GM12878 (cell line): ENCODE data around the gene KRTAP5-7. TPM values are rescaled to one million over a fixed set of nuclear protein-coding genes. Genes with fewer than 3 reads are reported as not detected.

ENCODE experiments used
- ATAC-seq: fragments of 200-7000 bp; cut with Tn5 transposase; 3 replicates; pipeline ENCODE4 v1.9.1; 2020; ENCODE audit warnings: mild to moderate bottlenecking, moderate library complexity
- BruUV-seq: library from RNA; stranded (reverse); fragments of 400-500 nt; replicated peaks from 2 replicates; lab custom pipeline; 2021; lab: Mats Ljungman, UMichigan
- CTCF ChIA-PET: fragments of 300-600 bp; sonication (Branson Sonifier 250); formaldehyde crosslinking; extraction: SDS; loops from one replicate; lab custom pipeline; 2021; ENCODE audit warnings: inconsistent platforms; lab: Yijun Ruan, JAX
- POLR2A ChIA-PET: fragments of 350-600 bp; formaldehyde crosslinking; extraction: SDS; loops from one replicate; lab custom pipeline; 2021; ENCODE audit warnings: inconsistent platforms; lab: Charles Lee
- RAD21 ChIA-PET: fragments of 300-600 bp; sonication (Branson Sonifier 250); formaldehyde crosslinking; loops from one replicate; lab custom pipeline; 2023; ENCODE audit warnings: antibody characterized with exemption; ENCODE audit not compliant: unreplicated experiment; lab: Charles Lee
- SMC1A ChIA-PET: fragments of 300-600 bp; sonication (Branson Sonifier 250); formaldehyde crosslinking; loops from one replicate; lab custom pipeline; 2023; ENCODE audit not compliant: unreplicated experiment, uncharacterized antibody; lab: Charles Lee
- DNase-seq: peaks from one replicate; pipeline ENCODE4 v3.0.0-alpha.2; 2011; ENCODE audit warnings: low read depth, low spot score
- FAIRE-seq: peaks from 3 replicates; lab custom pipeline; 2011; peaks lifted over from hg19 to GRCh38; lab: Jason Lieb, UNC
- H2AFZ ChIP-seq: 2 replicates; pipeline ENCODE4 v1.6.0; 2011; ENCODE audit warnings: low read depth, low read length, control low read depth; ENCODE audit not compliant: control insufficient read depth
- H3K27ac ChIP-seq: 2 replicates; pipeline ENCODE4 v1.5.1; 2011; ENCODE audit warnings: control low read depth; ENCODE audit not compliant: control insufficient read depth, insufficient read depth
- H3K27me3 ChIP-seq, 2 experiments: replicated peaks in 1 of 2; 2 replicates each; pipeline versions ENCODE4 v1.6.0 to v1.6.1; 2011; ENCODE audit warnings: low read length in 1 of 2; ENCODE audit not compliant: control insufficient read depth in 2 of 2, insufficient read depth in 2 of 2
- H3K36me3 ChIP-seq, 2 experiments: 2 replicates each; pipeline ENCODE4 v1.5.1; 2011; ENCODE audit warnings: low read length in 1 of 2; ENCODE audit not compliant: control insufficient read depth in 2 of 2, insufficient read depth in 2 of 2
- H3K4me1 ChIP-seq: 2 replicates; pipeline ENCODE4 v1.6.1; 2011; ENCODE audit warnings: mild to moderate bottlenecking, low read length, moderate library complexity, mixed read lengths; ENCODE audit not compliant: control insufficient read depth, insufficient read depth
- H3K4me2 ChIP-seq: 2 replicates; pipeline ENCODE4 v1.6.0; 2011; ENCODE audit warnings: control low read depth; ENCODE audit not compliant: control insufficient read depth, insufficient read depth
- H3K4me3 ChIP-seq: fragments of 200-600 bp; sonication (generic); 2 replicates; pipeline ENCODE4 v1.5.1; 2016
- H3K79me2 ChIP-seq: 2 replicates; pipeline ENCODE4 v1.6.0; 2011; ENCODE audit warnings: low read length; ENCODE audit not compliant: control insufficient read depth, insufficient read depth
- H3K9ac ChIP-seq: 2 replicates; pipeline ENCODE4 v1.8.0; 2011; ENCODE audit warnings: low read length, control low read depth, mixed read lengths; ENCODE audit not compliant: control insufficient read depth, insufficient read depth
- H3K9me3 ChIP-seq: replicated peaks from 3 replicates; pipeline ENCODE4 v1.5.1; 2011; ENCODE audit warnings: mild to moderate bottlenecking, low read length; ENCODE audit not compliant: control insufficient read depth, insufficient read depth
- H4K20me1 ChIP-seq: 2 replicates; pipeline ENCODE4 v1.6.0; 2011; ENCODE audit not compliant: control insufficient read depth, insufficient read depth
- BCLAF1 ChIP-seq: fragments of 450-650 bp; IDR thresholded peaks from 2 replicates; pipeline ENCODE4 v1.6.1; 2017; ENCODE audit warnings: antibody characterized with exemption, mild to moderate bottlenecking, moderate library complexity
- BMI1 ChIP-seq: fragments of 450-650 bp; IDR thresholded peaks from 2 replicates; pipeline ENCODE4 v1.6.1; 2016; ENCODE audit warnings: mild to moderate bottlenecking, moderate library complexity, borderline replicate concordance
- CREB1 ChIP-seq: IDR thresholded peaks from 2 replicates; pipeline ENCODE4 v1.6.1; 2012; ENCODE audit warnings: low read depth, mild to moderate bottlenecking, inconsistent platforms
- ELK1 ChIP-seq: IDR thresholded peaks from 2 replicates; pipeline ENCODE4 v1.6.1; 2012; ENCODE audit warnings: low read depth, low read length, improper control_type of control experiment
- MAX ChIP-seq: IDR thresholded peaks from 2 replicates; pipeline ENCODE4 v1.6.1; 2012; ENCODE audit warnings: low read depth, low read length, improper control_type of control experiment
- NR2C2 ChIP-seq: IDR thresholded peaks from 2 replicates; pipeline ENCODE4 v1.6.1; 2011; ENCODE audit warnings: borderline replicate concordance, low read depth; ENCODE audit not compliant: control insufficient read depth, insufficient read length
- RFX5 ChIP-seq: IDR thresholded peaks from 2 replicates; pipeline ENCODE4 v1.6.1; 2011; ENCODE audit warnings: low read depth, low read length, improper control_type of control experiment
- SKIL ChIP-seq: fragments of 450-650 bp; IDR thresholded peaks from 2 replicates; pipeline ENCODE4 v1.6.1; 2017; ENCODE audit warnings: mild to moderate bottlenecking, low read depth, inconsistent platforms; ENCODE audit not compliant: poor library complexity, severe bottlenecking
- SMAD5 ChIP-seq: IDR thresholded peaks from 2 replicates; pipeline ENCODE4 v1.6.1; 2016; ENCODE audit warnings: antibody characterized with exemption, low read depth
- SREBF1 ChIP-seq: IDR thresholded peaks from 2 replicates; pipeline ENCODE4 v1.6.1; 2012; ENCODE audit warnings: mild to moderate bottlenecking, low read length
- SRF ChIP-seq, 2 experiments: IDR thresholded peaks; 2 replicates each; pipeline ENCODE4 v1.6.1; 2011; ENCODE audit warnings: low read depth in 2 of 2, low read length in 2 of 2, mild to moderate bottlenecking in 1 of 2, moderate library complexity in 1 of 2
- STAT3 ChIP-seq: IDR thresholded peaks from 2 replicates; pipeline ENCODE4 v1.6.1; 2011; ENCODE audit warnings: low read depth, low read length, improper control_type of control experiment
- YY1 ChIP-seq: IDR thresholded peaks from 2 replicates; pipeline ENCODE4 v1.6.1; 2011; ENCODE audit warnings: low read depth, mild to moderate bottlenecking, low read length
- ZNF24 ChIP-seq: fragments of 450-650 bp; IDR thresholded peaks from 2 replicates; pipeline ENCODE4 v1.6.1; 2017; ENCODE audit warnings: antibody characterized with exemption, mild to moderate bottlenecking
- WGBS: methylation state at CpG from one replicate; pipeline ENCODE4 v1.1.6; 2016; ENCODE audit warnings: low lambda C conversion rate; ENCODE audit not compliant: insufficient replicate concordance, insufficient coverage; ENCODE audit errors: missing lambda C conversion rate; 5-methylcytosine and 5-hydroxymethylcytosine counted together
- in situ Hi-C: fragments of 300-500 bp; cut with MboI; formaldehyde crosslinking; loops from 9 replicates; pipeline ENCODE4 v1.14.3; 2018; ENCODE audit warnings: mixed read lengths
- intact Hi-C: fragments of 100-400 bp; cut with micrococcal nuclease; formaldehyde crosslinking; loops from one replicate; pipeline ENCODE4 v1.14.2; 2022; ENCODE audit not compliant: unreplicated experiment
- polyA plus RNA-seq, 11 experiments: library from polyadenylated mRNA; depleted of rRNA in 4 of 11; unstranded in 6 of 11; stranded (reverse) in 5 of 11; fragments of >200 nt; fragmentation: Nextera tagmentation in 4 of 11; fragmentation: Illumina TruSeq in 1 of 11; extraction: Ambion mirVana in 4 of 11; extraction: Trizol in 1 of 11; gene quantifications; 1 replicate in 1 of 11; 2 replicates in 10 of 11; pipeline versions ENCODE4 v1.2.1 to v1.2.3, GENCODE V29; 2011 to 2016; ENCODE audit warnings: inconsistent platforms in 2 of 11, missing spikeins in 2 of 11, low read depth in 1 of 11
- total RNA-seq, 4 experiments: library from RNA; depleted of rRNA in 3 of 4; stranded (reverse); fragments of >200 nt in 3 of 4; fragmentation: Illumina TruSeq in 1 of 4; extraction: Trizol in 1 of 4; gene quantifications; 2 replicates each; pipeline versions ENCODE4 v1.2.1 to v1.2.3, GENCODE V29; 2013 to 2021

KRTAP5-7 gene
- total and polyA plus RNA-seq, 10 of the 15 experiments (the other 5 are each of a cell fraction or from before 2014, with no cell fraction given), result 0.07 to 0.23 (median 0.19) TPM; not detected in 6

- Histone ChIP-seq H3K4me1 (peaks cover 34% of the 10 kb centered on the region), H3K9me3 (peaks cover 35% of the 10 kb centered on the region), H3K27me3 (no peaks in the 10 kb centered on the region), H4K20me1 (no peaks in the 10 kb centered on the region), H3K9ac (no peak overlapping the region), H3K4me2 (no peak overlapping the region), H3K36me3 (no peaks in the 10 kb centered on the region), H3K27ac (no peak overlapping the region), H3K4me3 (no peak overlapping the region), H2AFZ (no peak overlapping the region), H3K79me2 (no peaks in the 10 kb centered on the region)
- in situ Hi-C loops, result no loop called here
- WGBS, result 89% methylated on average over 12 of the region's 12 CpGs
- intact Hi-C loops, result no loop called here
- ChIA-PET SMC1A (no interaction called here), CTCF (interaction anchor here (0.6 to 1.0 kb wide), 2 partner anchors 18 to 862 kb away, joined by 3 read pairs; no protein-coding TSS in a partner anchor), POLR2A (no interaction called here), RAD21 (no interaction called here)
- no TSS peak for BruUV-seq
- TF ChIP-seq SMAD5, result no peak
- TF ChIP-seq SRF (IDR thresholded peaks at IDR 0.05; ENCODE audit: low read depth in 2 of 2, low read length in 2 of 2), result no peak
- TF ChIP-seq SKIL, result no peak
- no peak for TF ChIP-seq YY1
- TF ChIP-seq BMI1, result no peak
- no peak for TF ChIP-seq NR2C2
- no peak for TF ChIP-seq MAX
- no peak for TF ChIP-seq RFX5
- TF ChIP-seq ZNF24, result no peak
- no peak for TF ChIP-seq STAT3
- TF ChIP-seq SREBF1, result no peak
- TF ChIP-seq BCLAF1, result no peak
- TF ChIP-seq ELK1, result no peak
- no peak for TF ChIP-seq CREB1
- no peak for DNase-seq
- FAIRE-seq, result no peak
- no peak for ATAC-seq
Observed at GRCh38 chr11:71545405-71545966, 18.4 kb downstream of the KRTAP5-7 start.
